ENCODE results near the gene SSX1.
A peak's percentile ranks its signal among the peaks of the same experiment; 100 is the strongest.
"Not testable (repeated sequence)": the region's sequence is repeated elsewhere in the genome, so short reads cannot be mapped to it uniquely, and the experiment has no call there.

Gene SSX1

DNA sequence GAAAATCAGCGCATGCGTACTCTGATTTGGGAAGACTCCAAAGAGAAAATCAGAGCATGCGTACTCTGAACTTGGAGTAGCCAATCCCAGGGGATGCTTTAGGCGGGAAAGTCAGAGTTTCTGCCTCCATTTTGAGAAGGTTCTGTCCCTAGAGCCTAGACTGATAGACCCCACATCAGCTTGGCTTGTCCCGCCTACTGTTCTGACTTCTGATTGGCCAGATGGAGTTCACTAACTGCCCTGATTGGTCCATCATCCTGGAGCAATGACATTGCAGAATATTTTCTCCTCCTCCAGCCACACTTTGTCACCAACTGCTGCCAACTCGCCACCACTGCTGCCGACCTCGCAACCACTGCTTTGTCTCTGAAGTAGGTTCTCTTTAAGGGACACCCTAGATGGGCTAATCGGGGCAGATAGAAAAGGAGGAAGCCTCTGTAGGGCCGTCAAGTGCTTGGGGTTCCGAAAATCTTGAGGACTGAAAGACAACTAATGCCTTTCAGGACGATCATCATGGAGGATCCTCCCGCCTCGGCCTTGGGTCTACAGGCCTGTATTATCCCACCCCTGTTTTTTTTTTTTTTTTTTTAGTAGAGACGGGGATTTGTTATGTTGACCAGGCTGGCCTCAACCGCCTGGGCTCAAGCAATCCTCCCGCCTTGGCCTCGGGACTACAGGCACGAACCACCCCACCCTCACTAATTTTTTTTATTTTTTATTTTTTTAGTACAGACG lies at the start of gene SSX1:
SSX1 (plus strand) TSS at position 331 of the 735 bp plus-strand sequence. CDS start 1,850 bp downstream, outside the sequence.
- DNase-seq (ENCODE audit: low read depth, low spot score); H3K36me3 ChIP-seq (ENCODE audit: insufficient read depth, low read length); H3K4me3 ChIP-seq; H3K9me3 ChIP-seq (ENCODE audit: low read depth, low read length); H3K9ac ChIP-seq (ENCODE audit: insufficient read length); H3K27ac ChIP-seq: not testable (repeated sequence)

- not testable (repeated sequence) for H3K36me3 ChIP-seq (ENCODE audit: insufficient read depth, low read length); H3K27ac ChIP-seq; H3K4me3 ChIP-seq; H3K9ac ChIP-seq (ENCODE audit: insufficient read length); H3K9me3 ChIP-seq (ENCODE audit: low read depth, low read length); DNase-seq (ENCODE audit: low read depth, low spot score)
Observed at GRCh38 chrX:48214341-48214740, 40.9 kb upstream of the SSX1 start.

GRCh38 chrX:48224196-48224595 lies 31.0 kb upstream of the SSX1 start:
- H3K36me3 ChIP-seq (ENCODE audit: insufficient read depth, low read length); DNase-seq (ENCODE audit: low read depth, low spot score); H3K27ac ChIP-seq; H3K4me3 ChIP-seq; H3K9me3 ChIP-seq (ENCODE audit: low read depth, low read length); H3K9ac ChIP-seq (ENCODE audit: insufficient read length): not testable (repeated sequence)

- H3K36me3 ChIP-seq (ENCODE audit: insufficient read depth, low read length); H3K4me3 ChIP-seq; H3K27ac ChIP-seq; DNase-seq (ENCODE audit: low read depth, low spot score); H3K9me3 ChIP-seq (ENCODE audit: low read depth, low read length); H3K9ac ChIP-seq (ENCODE audit: insufficient read length): not testable (repeated sequence)
Observed at GRCh38 chrX:48252945-48253344, 2.2 kb upstream of the SSX1 start.

DNA sequence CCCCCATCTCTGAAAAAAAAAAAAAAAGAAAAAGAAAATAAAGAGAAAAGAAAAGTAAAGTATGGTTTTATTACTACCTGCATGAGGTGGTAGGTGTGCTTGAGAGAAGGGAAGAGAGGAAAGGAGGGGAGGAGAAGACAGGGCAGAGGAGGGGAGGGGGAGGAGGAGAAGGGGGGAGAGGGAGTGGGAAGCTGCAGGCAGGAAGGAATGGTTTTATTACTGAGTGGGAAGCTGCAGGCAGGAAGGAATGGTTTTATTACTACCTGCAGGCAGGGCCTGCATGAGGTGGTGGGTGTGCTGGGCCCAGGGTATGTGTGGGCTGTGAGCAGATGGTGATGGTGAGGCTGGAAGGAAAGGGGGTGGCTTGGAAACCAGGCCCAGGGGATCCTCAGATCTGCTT lies 19.2 kb downstream of the SSX1 start:
- H3K4me3 ChIP-seq; H3K9ac ChIP-seq (ENCODE audit: insufficient read length); H3K9me3 ChIP-seq (ENCODE audit: low read depth, low read length): not testable (repeated sequence)

GRCh38 chrX:48278958-48279357 lies 23.8 kb downstream of the SSX1 start:
- DNase-seq (ENCODE audit: low read depth, low spot score), result peak; percentile 1
- no peak overlapping the region for H3K9ac ChIP-seq (ENCODE audit: insufficient read length)
- no peaks in the 10 kb centered on the region for H3K36me3 ChIP-seq (ENCODE audit: insufficient read depth, low read length)
- no peaks in the 10 kb centered on the region for H3K9me3 ChIP-seq (ENCODE audit: low read depth, low read length)
- TF ChIP-seq FOXP2 (optimal IDR thresholded peaks at IDR 0.05; ENCODE audit: control extremely low read depth, extremely low read length, insufficient read depth) (no peak), EZH2 (IDR thresholded peaks at IDR 0.05) (no peak), POLR2AphosphoS5 (IDR thresholded peaks at IDR 0.05; ENCODE audit: borderline replicate concordance, low read depth, low read length) (no peak)
- no peak overlapping the region for H3K27ac ChIP-seq
- H3K4me3 ChIP-seq, result no peak overlapping the region

More for the DNA sequence above, 19.2 kb downstream of the SSX1 start:
- not testable (repeated sequence) for H3K36me3 ChIP-seq (ENCODE audit: insufficient read depth, low read length); H3K27ac ChIP-seq; DNase-seq (ENCODE audit: low read depth, low spot score)

GRCh38 chrX:48280729-48281128 lies 25.5 kb downstream of the SSX1 start:
- not testable (repeated sequence) for H3K27ac ChIP-seq

DNA sequence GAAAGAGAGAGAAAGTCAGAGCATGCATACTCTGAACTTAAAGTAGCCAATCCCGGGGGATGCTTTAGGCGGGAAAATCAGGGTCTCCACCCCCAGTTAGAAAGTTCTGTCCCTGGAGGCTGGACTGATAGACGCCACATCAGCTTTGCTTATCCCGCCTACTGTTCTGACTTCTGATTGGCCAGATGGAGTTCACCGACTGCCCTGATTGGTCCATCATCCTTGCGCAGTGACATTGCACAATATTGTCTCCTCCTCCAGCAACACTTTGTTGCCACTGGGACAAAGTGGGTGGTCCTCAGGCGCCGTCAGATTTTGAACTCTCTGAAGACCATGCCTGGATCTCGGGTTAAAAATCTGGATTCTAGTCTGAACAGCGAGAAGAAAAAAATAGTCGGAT lies 51.0 kb downstream of the SSX1 start:
- Histone ChIP-seq H3K27ac (no peak overlapping the region), H3K4me3 (no peak overlapping the region), H3K9me3 (ENCODE audit: low read depth, low read length) (no peaks in the 10 kb centered on the region), H3K36me3 (ENCODE audit: insufficient read depth, low read length) (no peaks in the 10 kb centered on the region), H3K9ac (ENCODE audit: insufficient read length) (no peak overlapping the region)
- DNase-seq (ENCODE audit: low read depth, low spot score), result no peak
- TF ChIP-seq EZH2 (IDR thresholded peaks at IDR 0.05), result no peak
- no peak for TF ChIP-seq POLR2AphosphoS5 (IDR thresholded peaks at IDR 0.05; ENCODE audit: borderline replicate concordance, low read depth, low read length)
- no peak for TF ChIP-seq FOXP2 (optimal IDR thresholded peaks at IDR 0.05; ENCODE audit: control extremely low read depth, extremely low read length, insufficient read depth)

More at GRCh38 chrX:48280729-48281128, 25.5 kb downstream of the SSX1 start:
- H3K9me3 ChIP-seq (ENCODE audit: low read depth, low read length); H3K9ac ChIP-seq (ENCODE audit: insufficient read length); H3K36me3 ChIP-seq (ENCODE audit: insufficient read depth, low read length); H3K4me3 ChIP-seq; DNase-seq (ENCODE audit: low read depth, low spot score): not testable (repeated sequence)

- DNase-seq (ENCODE audit: low read depth, low spot score); H3K4me3 ChIP-seq; H3K9ac ChIP-seq (ENCODE audit: insufficient read length); H3K9me3 ChIP-seq (ENCODE audit: low read depth, low read length); H3K27ac ChIP-seq; H3K36me3 ChIP-seq (ENCODE audit: insufficient read depth, low read length): not testable (repeated sequence)
Observed at GRCh38 chrX:48313996-48314395, 58.8 kb downstream of the SSX1 start.

Data from SK-N-MC (cell line).